Measurements from ENCODE around the gene ATP6AP2. TPM values are rescaled to one million over a fixed set of nuclear protein-coding genes. Genes with fewer than 3 reads are reported as not detected.

ATP6AP2 gene
- total and polyA plus RNA-seq, 2 donors = 59.4 to 141 TPM

- H3K27me3 ChIP-seq (ENCODE audit: control insufficient read depth in 2 of 2, insufficient read depth in 1 of 2, low read length in 1 of 2) = peaks cover 0 to 2% of the 10 kb centered on the region in 2 donors
- DNase-seq (ENCODE audit: low read depth in 6 of 9, low spot score in 9 of 9) = no peak
- H3K27ac ChIP-seq (ENCODE audit: low read depth in 1 of 2, low read length in 1 of 2) = no peak overlapping the region
- peaks cover 0 to 14% of the 10 kb centered on the region in 2 donors for H3K4me1 ChIP-seq (ENCODE audit: control insufficient read depth in 2 of 2, insufficient read depth in 2 of 2, low read length in 2 of 2)
- no peaks in the 10 kb centered on the region for H3K36me3 ChIP-seq (ENCODE audit: control insufficient read depth in 2 of 2, insufficient read depth in 2 of 2, low read length in 1 of 2)
- H3K9me3 ChIP-seq (ENCODE audit: control insufficient read depth in 2 of 2, insufficient read depth in 1 of 2, low read length in 1 of 2) = no peaks in the 10 kb centered on the region
- H3K4me3 ChIP-seq (ENCODE audit: low read length in 2 of 2) = no peak overlapping the region
- WGBS = 97% methylated on average over 4 of the region's 4 CpGs
Measured at GRCh38 chrX:40542972-40543371, 37.8 kb upstream of the ATP6AP2 start.

- 10% methylated on average over 8 of the region's 8 CpGs for WGBS
- H3K27me3 ChIP-seq (ENCODE audit: control insufficient read depth in 2 of 2, insufficient read depth in 1 of 2, low read length in 1 of 2) = peaks cover 0 to 2% of the 10 kb centered on the region in 2 donors
- no peak overlapping the region for H3K4me3 ChIP-seq (ENCODE audit: low read length in 2 of 2)
- no peaks in the 10 kb centered on the region for H3K9me3 ChIP-seq (ENCODE audit: control insufficient read depth in 2 of 2, insufficient read depth in 1 of 2, low read length in 1 of 2)
- no peak overlapping the region for H3K27ac ChIP-seq (ENCODE audit: low read depth in 1 of 2, low read length in 1 of 2)
- H3K36me3 ChIP-seq (ENCODE audit: control insufficient read depth in 2 of 2, insufficient read depth in 2 of 2, low read length in 1 of 2) = no peaks in the 10 kb centered on the region
- H3K4me1 ChIP-seq (ENCODE audit: control insufficient read depth in 2 of 2, insufficient read depth in 2 of 2, low read length in 2 of 2) = peaks cover 0 to 8% of the 10 kb centered on the region in 2 donors
- DNase-seq (ENCODE audit: low read depth in 6 of 9, low spot score in 9 of 9) = peak in 8 of 9 donors; percentile 31 to 81 (median 44)
Measured at GRCh38 chrX:40543661-40544328, 37.0 kb upstream of the ATP6AP2 start.

DNA sequence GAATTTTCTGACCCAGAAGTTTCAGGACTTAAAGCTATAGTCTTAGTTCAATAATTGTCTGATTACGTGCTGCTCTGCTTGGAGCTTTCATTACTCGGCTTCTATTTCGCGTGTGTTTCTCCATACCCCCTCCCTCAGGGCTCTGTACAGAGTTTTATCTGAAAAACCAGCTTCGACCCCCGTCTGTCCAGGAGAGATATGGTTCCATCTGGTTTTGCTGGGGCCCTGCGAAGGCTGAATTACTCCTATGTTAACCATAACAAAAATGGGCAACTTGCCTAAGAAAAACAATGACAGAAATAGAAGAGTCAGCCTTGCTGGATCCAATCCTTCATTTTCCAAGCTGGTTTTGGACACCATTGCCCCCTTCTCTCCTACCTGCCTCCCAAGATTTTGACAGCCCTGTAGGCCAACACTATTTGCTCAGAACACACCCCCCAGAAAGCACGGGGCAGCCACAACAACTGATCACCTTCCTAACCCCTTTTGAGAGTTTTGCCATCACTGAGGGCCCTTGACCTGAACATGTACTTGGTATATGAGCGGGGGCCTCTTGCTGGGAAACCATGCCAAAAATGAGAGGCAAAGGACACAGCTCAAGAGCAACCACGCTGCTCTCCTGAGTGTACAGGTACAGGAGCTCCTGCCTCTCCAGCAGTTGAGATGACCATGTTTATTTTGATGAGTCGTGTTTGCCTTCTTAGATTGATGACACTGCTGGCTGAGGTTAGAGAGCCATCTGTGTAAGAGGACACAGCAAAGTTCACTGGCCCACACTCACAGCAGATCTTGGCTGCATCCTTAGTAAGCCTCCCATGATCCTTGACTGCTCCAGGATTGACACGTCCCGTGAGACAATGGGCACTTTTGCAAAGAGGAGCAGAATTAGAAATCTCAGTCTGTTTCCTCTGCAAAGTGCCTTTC is 36.2 kb upstream of the ATP6AP2 start:
- WGBS = 71% methylated on average over 13 of the region's 13 CpGs
- no peak for DNase-seq (ENCODE audit: low read depth in 6 of 9, low spot score in 9 of 9)
- H3K27me3 ChIP-seq (ENCODE audit: control insufficient read depth in 2 of 2, insufficient read depth in 1 of 2, low read length in 1 of 2) = peaks cover 0 to 2% of the 10 kb centered on the region in 2 donors
- peaks cover 0 to under 1% of the 10 kb centered on the region in 2 donors for H3K4me1 ChIP-seq (ENCODE audit: control insufficient read depth in 2 of 2, insufficient read depth in 2 of 2, low read length in 2 of 2)
- no peak overlapping the region for H3K4me3 ChIP-seq (ENCODE audit: low read length in 2 of 2)
- H3K36me3 ChIP-seq (ENCODE audit: control insufficient read depth in 2 of 2, insufficient read depth in 2 of 2, low read length in 1 of 2) = no peaks in the 10 kb centered on the region
- H3K27ac ChIP-seq (ENCODE audit: low read depth in 1 of 2, low read length in 1 of 2) = no peak overlapping the region
- H3K9me3 ChIP-seq (ENCODE audit: control insufficient read depth in 2 of 2, insufficient read depth in 1 of 2, low read length in 1 of 2) = no peaks in the 10 kb centered on the region

DNA sequence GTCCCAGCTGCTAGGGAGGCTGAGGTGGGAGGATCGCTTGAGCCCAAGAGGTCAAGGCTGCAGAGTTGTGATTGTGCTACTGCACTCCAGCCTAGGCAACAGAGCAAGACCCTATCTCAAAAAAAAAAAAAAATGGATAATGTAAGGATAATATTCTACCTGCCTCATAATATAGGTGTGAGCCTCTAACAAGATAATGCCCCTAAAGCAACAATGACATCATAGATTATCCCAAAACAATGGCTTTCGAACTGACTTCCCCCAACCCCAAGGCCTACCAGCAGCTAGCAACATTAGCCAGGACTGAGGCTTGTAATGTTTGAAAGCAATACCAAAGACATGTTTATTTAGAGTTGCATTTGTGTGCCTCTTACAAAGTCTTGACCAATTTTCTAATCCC is 33.9 kb upstream of the ATP6AP2 start:
- peaks cover 0 to 2% of the 10 kb centered on the region in 2 donors for H3K27me3 ChIP-seq (ENCODE audit: control insufficient read depth in 2 of 2, insufficient read depth in 1 of 2, low read length in 1 of 2)
- WGBS = 100% methylated on average over 2 of the region's 2 CpGs
- H3K4me1 ChIP-seq (ENCODE audit: control insufficient read depth in 2 of 2, insufficient read depth in 2 of 2, low read length in 2 of 2) = no peaks in the 10 kb centered on the region
- DNase-seq (ENCODE audit: low read depth in 6 of 9, low spot score in 9 of 9) = no peak
- H3K4me3 ChIP-seq (ENCODE audit: low read length in 2 of 2) = no peak overlapping the region
- no peaks in the 10 kb centered on the region for H3K36me3 ChIP-seq (ENCODE audit: control insufficient read depth in 2 of 2, insufficient read depth in 2 of 2, low read length in 1 of 2)
- no peaks in the 10 kb centered on the region for H3K9me3 ChIP-seq (ENCODE audit: control insufficient read depth in 2 of 2, insufficient read depth in 1 of 2, low read length in 1 of 2)
- no peak overlapping the region for H3K27ac ChIP-seq (ENCODE audit: low read depth in 1 of 2, low read length in 1 of 2)

- 49% methylated on average over 9 of the region's 9 CpGs for WGBS
- Histone ChIP-seq H3K27me3 (ENCODE audit: control insufficient read depth in 2 of 2, insufficient read depth in 1 of 2, low read length in 1 of 2) (peaks cover 0 to 2% of the 10 kb centered on the region in 2 donors), H3K4me3 (ENCODE audit: low read length in 2 of 2) (no peak overlapping the region), H3K9me3 (ENCODE audit: control insufficient read depth in 2 of 2, insufficient read depth in 1 of 2, low read length in 1 of 2) (no peaks in the 10 kb centered on the region), H3K36me3 (ENCODE audit: control insufficient read depth in 2 of 2, insufficient read depth in 2 of 2, low read length in 1 of 2) (no peaks in the 10 kb centered on the region), H3K4me1 (ENCODE audit: control insufficient read depth in 2 of 2, insufficient read depth in 2 of 2, low read length in 2 of 2) (no peaks in the 10 kb centered on the region), H3K27ac (ENCODE audit: low read depth in 1 of 2, low read length in 1 of 2) (no peak overlapping the region)
- no peak for DNase-seq (ENCODE audit: low read depth in 6 of 9, low spot score in 9 of 9)
Measured at GRCh38 chrX:40550066-40550465, 30.7 kb upstream of the ATP6AP2 start.

GRCh38 chrX:40552768-40553167 is 28.0 kb upstream of the ATP6AP2 start:
- Histone ChIP-seq H3K27ac (ENCODE audit: low read depth in 1 of 2, low read length in 1 of 2) (no peak overlapping the region), H3K9me3 (ENCODE audit: control insufficient read depth in 2 of 2, insufficient read depth in 1 of 2, low read length in 1 of 2) (no peaks in the 10 kb centered on the region), H3K4me1 (ENCODE audit: control insufficient read depth in 2 of 2, insufficient read depth in 2 of 2, low read length in 2 of 2) (no peaks in the 10 kb centered on the region), H3K36me3 (ENCODE audit: control insufficient read depth in 2 of 2, insufficient read depth in 2 of 2, low read length in 1 of 2) (no peaks in the 10 kb centered on the region), H3K4me3 (ENCODE audit: low read length in 2 of 2) (no peak overlapping the region), H3K27me3 (ENCODE audit: control insufficient read depth in 2 of 2, insufficient read depth in 1 of 2, low read length in 1 of 2) (no peaks in the 10 kb centered on the region)
- 84% methylated on average over 5 of the region's 5 CpGs for WGBS
- DNase-seq (ENCODE audit: low read depth in 6 of 9, low spot score in 9 of 9) = no peak

DNA sequence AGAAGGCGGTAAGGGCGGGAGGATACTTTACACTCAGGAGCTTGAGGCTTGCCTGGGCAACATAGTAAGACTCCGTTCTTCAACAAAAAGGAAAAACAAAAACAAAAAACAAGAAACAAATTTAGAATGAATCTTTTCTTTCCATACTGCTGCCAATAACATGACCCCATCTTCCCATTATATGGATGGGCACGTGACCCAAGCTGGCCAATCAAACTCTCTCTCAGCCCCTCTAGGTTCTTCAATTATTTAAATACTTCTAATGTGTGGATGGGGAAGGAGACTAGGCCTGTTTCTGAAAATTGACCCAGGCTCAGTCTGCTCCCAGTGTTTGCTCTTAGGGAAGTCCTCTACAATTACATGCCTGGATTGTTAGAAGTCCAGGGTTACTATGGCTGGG is 22.2 kb upstream of the ATP6AP2 start:
- DNase-seq (ENCODE audit: low read depth in 6 of 9, low spot score in 9 of 9) = no peak
- WGBS = 100% methylated on average over 4 of the region's 4 CpGs
- no peaks in the 10 kb centered on the region for H3K9me3 ChIP-seq (ENCODE audit: control insufficient read depth in 2 of 2, insufficient read depth in 1 of 2, low read length in 1 of 2)
- no peaks in the 10 kb centered on the region for H3K4me1 ChIP-seq (ENCODE audit: control insufficient read depth in 2 of 2, insufficient read depth in 2 of 2, low read length in 2 of 2)
- H3K27me3 ChIP-seq (ENCODE audit: control insufficient read depth in 2 of 2, insufficient read depth in 1 of 2, low read length in 1 of 2) = no peaks in the 10 kb centered on the region
- no peak overlapping the region for H3K4me3 ChIP-seq (ENCODE audit: low read length in 2 of 2)
- H3K36me3 ChIP-seq (ENCODE audit: control insufficient read depth in 2 of 2, insufficient read depth in 2 of 2, low read length in 1 of 2) = no peaks in the 10 kb centered on the region
- no peak overlapping the region for H3K27ac ChIP-seq (ENCODE audit: low read depth in 1 of 2, low read length in 1 of 2)

- DNase-seq (ENCODE audit: low read depth in 6 of 9, low spot score in 9 of 9) = no peak
- Histone ChIP-seq H3K4me3 (ENCODE audit: low read length in 2 of 2) (no peak overlapping the region), H3K27me3 (ENCODE audit: control insufficient read depth in 2 of 2, insufficient read depth in 1 of 2, low read length in 1 of 2) (no peaks in the 10 kb centered on the region), H3K9me3 (ENCODE audit: control insufficient read depth in 2 of 2, insufficient read depth in 1 of 2, low read length in 1 of 2) (no peaks in the 10 kb centered on the region), H3K27ac (ENCODE audit: low read depth in 1 of 2, low read length in 1 of 2) (no peak overlapping the region), H3K4me1 (ENCODE audit: control insufficient read depth in 2 of 2, insufficient read depth in 2 of 2, low read length in 2 of 2) (no peaks in the 10 kb centered on the region), H3K36me3 (ENCODE audit: control insufficient read depth in 2 of 2, insufficient read depth in 2 of 2, low read length in 1 of 2) (no peaks in the 10 kb centered on the region)
- WGBS = 96% methylated on average over 10 of the region's 10 CpGs
Measured at GRCh38 chrX:40563784-40564183, 17.0 kb upstream of the ATP6AP2 start.

- Histone ChIP-seq H3K27ac (ENCODE audit: low read depth in 1 of 2, low read length in 1 of 2) (no peak overlapping the region), H3K9me3 (ENCODE audit: control insufficient read depth in 2 of 2, insufficient read depth in 1 of 2, low read length in 1 of 2) (no peaks in the 10 kb centered on the region), H3K4me3 (ENCODE audit: low read length in 2 of 2) (no peak overlapping the region), H3K27me3 (ENCODE audit: control insufficient read depth in 2 of 2, insufficient read depth in 1 of 2, low read length in 1 of 2) (no peaks in the 10 kb centered on the region), H3K4me1 (ENCODE audit: control insufficient read depth in 2 of 2, insufficient read depth in 2 of 2, low read length in 2 of 2) (no peaks in the 10 kb centered on the region), H3K36me3 (ENCODE audit: control insufficient read depth in 2 of 2, insufficient read depth in 2 of 2, low read length in 1 of 2) (no peaks in the 10 kb centered on the region)
- no peak for DNase-seq (ENCODE audit: low read depth in 6 of 9, low spot score in 9 of 9)
- WGBS = 89% methylated on average over 4 of the region's 4 CpGs
Measured at GRCh38 chrX:40564447-40564846, 16.3 kb upstream of the ATP6AP2 start.

Data from thymus (tissue), 11 donors.